SKM-1 (cell line): ENCODE data around the gene PBX4.

ENCODE experiments used
- DNase-seq: peaks from one replicate; lab custom pipeline; 2025; ENCODE audit not compliant: unreplicated experiment; lab: John Stamatoyannopoulos, UW

Gene PBX4

DNA sequence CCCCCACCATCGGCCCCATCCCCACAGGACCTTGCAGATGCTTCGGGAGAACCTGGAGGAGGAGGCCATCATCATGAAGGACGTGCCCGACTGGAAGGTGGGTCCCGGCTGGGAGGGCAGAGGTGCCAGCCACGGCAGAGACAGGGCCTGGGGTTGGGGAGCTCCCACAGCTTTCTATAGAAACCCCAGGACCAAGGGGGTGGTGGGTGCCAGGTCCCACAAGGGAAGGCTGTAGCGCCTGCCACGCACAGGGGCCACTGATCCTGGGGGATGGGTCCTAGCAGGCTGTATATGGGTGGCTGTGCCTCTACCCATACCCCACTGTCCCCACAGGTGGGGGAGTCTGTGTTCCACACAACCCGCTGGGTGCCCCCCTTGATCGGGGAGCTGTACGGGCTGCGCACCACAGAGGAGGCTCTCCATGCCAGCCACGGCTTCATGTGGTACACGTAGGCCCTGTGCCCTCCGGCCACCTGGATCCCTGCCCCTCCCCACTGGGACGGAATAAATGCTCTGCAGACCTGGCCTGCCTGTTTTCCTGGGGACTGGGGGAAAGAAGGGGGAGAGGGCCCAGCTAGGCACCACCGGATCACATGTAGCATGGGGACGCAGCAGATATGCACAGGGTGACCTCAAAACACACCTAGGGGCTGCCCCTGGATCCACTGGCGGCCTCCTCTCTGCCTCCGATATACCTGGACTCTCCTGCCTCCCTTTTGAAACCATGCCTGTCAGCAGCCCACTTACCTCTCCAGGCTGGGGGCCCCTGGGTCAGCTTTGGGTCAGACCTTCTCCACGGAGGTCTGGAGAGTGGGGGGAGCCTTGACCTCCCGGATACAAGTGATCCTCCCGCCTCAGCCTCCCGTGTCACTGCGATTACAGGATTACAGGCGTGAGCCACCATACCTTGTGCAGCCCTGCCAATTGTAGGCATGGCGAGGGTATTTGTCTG lies 90.5 kb downstream of the PBX4 start:
- DNase-seq: no peak

DNA sequence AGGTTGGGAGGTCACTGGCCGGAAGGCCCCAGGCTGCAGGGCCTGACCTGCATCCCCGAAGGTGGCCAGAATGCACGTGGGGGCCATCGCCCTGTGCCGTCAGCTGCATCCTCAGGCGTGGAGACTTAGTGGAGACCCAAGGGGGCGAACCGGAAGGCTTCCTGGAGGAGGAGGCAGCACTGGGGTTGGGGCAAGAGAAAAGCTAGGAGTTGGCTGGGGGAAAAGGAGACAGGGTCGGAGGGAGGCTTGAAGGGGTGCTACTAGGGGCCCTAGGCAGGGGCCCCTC lies 91.2 kb downstream of the PBX4 start:
- DNase-seq: no peak

DNA sequence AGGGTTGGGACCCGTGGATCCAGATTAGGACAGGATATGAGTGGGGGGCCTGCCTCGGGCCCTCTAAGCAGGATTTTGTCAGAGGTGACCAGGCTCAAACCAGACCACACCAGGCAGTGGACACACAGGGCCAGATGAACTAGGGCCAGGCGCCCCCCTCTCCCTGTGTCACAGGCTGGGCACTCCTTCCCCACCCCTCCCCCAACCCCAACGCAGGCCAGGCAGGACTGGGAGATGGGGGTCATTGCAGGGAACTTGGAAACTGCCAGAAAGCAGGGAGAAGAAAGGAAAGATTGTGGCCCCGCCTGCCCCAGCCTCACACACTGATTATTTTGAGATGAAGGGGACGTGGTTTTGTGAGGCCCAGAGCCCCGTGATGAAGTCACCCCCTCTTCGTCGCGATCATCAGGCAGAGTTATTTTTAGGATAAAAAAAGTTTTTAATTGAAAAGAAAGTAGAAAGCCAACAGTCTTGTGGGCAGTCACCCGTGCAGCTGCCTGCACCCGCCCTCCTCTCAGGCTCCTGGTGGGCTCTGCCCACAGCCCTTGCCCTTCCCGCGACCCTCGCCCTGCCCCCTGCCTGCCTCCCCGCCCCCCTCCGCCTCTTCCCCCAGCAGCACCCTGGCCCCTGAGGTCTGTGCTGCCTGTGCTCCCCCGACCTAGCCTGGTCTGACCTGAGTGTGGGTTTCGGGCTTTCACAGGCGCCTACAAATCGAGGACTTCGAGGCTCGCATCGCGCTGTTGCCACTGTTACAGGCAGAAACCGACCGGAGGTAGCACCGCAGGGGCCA lies 91.7 kb downstream of the PBX4 start:
- DNase-seq: no peak

DNA sequence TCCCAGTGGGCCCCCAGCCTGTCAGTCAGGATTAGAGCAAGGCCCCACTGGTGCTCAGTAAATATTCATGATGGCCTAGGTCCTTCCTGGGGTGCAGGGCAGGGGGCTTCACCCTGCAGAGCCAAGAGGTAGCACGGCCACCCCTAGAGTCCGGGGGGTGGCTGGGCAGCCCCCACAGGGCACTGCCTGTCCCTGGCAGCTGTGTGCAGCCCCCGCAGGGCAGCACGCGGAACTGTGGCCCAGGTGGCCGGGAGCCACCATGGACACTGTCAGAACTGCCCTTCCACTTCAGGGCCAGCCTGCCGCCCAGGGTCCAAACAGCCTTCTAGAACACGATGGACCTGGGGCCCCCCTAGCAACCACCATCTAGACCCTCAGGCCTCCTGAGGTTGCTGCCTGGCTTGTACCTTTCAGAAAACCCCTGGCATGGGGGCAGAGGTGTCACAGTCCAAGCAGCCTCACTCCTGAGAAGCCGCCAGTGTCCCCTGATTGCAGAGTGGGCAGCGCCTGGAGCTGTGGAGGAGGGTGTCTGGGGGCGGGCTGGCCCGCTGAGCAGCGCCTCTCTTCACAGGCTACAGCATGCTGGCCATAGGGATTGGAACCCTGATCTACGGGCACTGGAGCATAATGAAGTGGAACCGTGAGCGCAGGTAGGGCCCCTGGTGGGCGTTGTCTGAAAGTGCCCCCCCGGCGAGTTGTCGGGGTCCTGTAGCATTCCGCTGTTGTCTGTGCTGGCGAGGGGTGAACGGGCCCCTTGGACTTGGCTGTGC lies 92.7 kb downstream of the PBX4 start:
- no peak for DNase-seq

DNA sequence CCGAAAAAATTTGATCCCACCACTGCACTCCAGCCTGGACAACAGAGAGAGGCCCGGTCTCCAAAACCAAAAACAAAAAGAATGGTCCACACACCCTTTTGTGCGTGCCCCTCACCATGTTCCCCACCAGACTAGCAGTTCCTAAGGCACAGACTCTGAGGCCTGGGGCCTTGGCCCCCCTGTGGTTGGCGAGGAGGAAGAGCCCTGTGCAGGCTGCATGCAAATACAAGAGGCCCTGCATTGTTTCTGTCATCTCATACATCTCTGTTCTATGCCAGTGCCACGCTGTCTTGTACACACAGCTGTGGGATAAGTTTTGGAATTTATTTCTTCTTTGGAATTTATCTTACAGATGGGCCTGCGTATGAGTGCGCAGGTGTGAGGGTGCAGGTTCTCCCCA lies 94.4 kb downstream of the PBX4 start:
- no peak for DNase-seq

DNA sequence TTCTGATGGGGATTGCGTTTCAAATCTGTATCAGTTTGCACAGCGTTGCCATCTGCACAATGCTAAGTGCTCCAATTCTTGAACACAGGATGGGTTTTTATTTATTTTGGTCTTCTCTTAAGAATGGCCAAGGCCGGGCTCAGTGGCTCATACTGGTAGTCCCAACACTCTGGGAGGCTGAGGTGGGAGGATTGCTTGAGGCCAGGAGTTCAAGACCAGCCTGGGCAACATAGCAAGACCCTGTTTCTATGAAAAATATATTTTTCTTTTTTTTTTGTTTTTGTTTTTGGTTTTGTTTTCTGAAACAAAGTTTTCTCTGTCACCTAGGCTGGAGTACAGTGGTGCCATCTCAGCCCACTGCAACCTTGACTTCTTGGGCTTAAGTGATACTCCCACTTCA lies 95.3 kb downstream of the PBX4 start:
- DNase-seq: no peak

DNA sequence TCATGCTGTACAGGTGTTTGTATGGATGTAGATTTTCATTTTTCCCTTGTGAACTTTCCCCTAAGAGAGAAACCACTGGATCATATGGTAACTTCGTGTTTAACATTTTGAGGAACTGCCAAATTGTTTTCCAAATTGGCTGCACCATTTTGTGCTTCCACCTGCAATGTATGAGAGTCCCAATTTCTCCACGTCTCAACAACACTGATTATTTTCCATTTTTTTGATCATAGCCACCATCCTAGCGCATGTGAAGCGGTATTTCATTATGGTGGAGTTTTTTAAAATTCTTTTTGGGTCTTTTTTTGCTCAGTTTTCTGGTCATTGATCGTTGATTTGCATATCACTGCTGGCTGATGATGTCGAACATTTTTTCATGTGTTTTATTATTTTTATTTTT lies 97.5 kb downstream of the PBX4 start:
- no peak for DNase-seq

DNA sequence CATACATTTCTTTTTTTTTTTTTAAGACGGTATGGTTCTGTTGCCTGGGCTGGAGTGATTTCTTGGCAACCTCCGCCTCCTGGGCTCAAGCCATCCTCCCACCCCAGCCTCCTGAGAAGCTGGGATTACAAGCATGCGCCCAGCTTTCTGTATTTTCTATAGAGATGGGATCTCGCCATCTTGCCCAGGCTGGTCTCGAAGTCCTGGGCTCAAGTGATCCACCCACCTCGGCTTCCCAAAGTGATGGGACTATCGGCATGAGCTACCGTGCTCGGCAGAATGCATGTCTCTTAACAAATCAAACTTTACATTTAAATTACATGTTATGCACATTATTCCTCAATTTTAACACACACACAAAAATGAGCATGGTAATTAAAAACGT lies 101.3 kb downstream of the PBX4 start:
- DNase-seq: no peak

DNA sequence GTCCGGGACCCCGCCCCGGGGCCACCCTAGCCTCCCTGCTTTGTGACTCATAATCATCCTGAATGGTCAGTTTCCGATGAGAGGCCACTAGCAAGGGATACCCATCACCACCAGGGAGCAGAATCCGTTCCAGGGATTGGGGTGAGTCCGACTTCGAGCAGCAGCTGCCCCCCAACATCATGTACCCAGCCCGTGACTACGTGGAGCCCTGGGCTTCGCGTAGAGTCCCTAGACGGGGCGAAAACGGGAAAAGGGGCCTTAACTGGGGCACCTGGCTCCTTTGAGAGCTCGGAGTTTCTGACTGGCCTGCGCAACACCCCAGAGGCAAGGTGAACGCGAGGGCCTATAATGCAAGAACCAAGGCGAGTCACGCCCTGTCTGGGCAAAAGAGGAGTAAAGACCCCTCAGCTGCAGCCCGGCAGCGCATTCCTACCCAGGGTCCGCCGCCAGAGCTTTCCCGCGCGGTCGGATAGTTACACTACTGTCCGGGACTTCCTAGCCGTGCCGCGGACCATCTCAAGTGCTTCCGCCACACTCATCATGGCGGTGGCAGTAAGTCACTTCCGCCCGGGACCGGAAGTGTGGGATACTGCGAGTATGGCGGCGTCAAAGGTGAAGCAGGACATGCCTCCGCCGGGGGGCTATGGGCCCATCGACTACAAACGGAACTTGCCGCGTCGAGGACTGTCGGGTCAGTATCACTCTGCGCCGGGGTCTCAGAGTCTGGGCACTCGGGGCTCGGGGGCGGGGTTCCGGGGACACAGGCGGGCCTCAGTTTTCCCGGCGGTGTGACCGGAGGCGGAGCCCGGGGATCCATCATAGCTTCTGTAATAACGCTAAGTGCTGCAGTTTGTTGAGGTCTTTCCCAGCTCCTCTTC lies 102.6 kb downstream of the PBX4 start, which contains the start of gene NDUFA13:
Gene NDUFA13 (plus strand): TSS at position 584 of the 878 bp plus-strand sequence. CDS start 14 bp downstream, at position 598.
- peak; percentile 53 for DNase-seq

DNA sequence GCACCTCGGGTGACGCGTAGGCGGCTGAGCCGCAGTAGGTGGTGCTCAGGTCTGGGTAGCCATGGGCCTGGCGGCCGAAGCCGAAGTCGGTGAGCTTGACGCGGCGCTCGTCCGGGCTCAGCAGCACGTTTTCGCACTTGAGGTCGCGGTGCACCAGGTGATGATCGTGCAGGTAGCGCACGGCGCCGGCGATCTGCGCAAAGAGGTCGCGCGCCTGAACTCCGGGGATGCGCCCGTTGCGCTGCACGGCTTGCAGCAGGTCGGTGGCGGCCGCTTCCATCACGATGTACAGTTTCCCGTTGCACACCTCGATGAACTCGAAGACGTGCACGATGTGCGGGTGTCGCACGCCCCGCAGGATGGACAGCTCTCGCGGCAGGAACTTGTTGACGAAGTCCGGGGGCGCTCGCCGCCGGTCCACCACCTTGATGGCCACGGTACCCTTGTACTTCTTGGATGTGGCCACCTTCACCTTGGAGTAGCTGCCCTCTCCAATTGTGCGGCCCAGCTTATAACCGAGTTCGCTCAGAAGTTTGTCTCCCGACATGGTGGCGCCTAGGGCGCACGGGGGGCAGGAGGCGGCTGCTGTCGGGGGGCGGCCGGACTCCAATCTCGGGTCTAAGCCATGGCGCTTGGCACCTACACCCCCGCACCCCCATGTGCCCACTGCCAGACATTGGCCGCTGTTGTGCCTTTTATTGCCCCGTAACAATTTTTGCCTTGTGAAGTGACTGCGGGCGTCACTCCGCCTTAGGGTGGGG lies 103.4 kb downstream of the PBX4 start, which contains the start of gene TSSK6:
Gene TSSK6 (minus strand): TSS at position 668 of the 761 bp plus-strand sequence. CDS start 121 bp downstream, at position 547.
- no peak for DNase-seq

DNA sequence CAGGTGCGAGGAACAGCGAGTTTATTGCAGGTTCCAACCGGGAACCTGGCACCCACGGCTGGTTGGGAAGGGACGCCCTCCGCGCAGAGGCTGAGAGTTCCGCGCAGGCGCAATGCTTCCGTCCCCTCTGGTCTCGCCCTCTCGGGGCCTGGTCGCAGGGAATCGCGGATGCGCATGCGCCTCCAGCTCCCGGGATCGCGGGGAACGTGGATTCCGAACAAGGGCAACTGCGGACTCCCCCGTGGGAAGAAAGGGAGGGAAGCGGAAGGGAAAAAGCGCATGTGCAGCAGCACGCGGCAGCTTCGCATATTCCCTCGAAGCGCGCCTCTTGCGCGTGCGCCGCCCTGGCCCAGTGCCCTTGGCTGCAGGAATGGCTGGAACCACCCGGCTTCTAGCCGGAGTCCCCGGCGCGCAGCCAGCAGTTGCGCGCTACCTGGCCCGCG lies 104.3 kb downstream of the PBX4 start:
- no peak for DNase-seq

DNA sequence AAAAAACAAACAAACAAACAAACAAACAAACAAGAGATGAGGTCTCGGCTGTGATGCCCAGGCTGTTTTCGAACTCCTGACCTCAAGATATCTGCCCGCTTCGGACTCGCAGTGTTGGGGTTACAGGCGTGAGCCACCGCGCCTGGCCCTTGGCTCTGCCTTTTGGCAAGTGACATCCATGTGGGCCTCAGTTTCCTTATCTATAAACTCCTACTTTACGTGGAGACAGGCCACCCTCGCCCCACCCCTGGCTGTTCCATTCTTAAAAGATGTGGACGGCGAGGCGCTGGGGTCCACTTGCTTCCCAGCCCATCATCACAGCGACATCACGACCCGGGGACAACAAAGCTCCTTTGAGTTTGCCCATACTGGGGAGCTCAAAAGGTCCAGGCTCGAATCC lies 104.8 kb downstream of the PBX4 start:
- DNase-seq: no peak
